Measurements from ENCODE around the gene CHRNE.

DNA sequence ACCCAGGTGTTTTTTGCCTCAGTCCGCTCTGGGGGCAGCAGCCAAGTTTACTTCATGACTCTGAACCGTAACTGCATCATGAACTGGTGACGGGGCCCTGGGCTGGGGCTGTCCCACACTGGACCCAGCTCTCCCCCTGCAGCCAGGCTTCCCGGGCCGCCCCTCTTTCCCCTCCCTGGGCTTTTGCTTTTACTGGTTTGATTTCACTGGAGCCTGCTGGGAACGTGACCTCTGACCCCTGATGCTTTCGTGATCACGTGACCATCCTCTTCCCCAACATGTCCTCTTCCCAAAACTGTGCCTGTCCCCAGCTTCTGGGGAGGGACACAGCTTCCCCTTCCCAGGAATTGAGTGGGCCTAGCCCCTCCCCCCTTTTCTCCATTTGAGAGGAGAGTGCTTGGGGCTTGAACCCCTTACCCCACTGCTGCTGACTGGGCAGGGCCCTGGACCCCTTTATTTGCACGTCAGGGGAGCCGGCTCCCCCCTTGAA, 5.7 kb downstream of the CHRNE start:
- TF ChIP-seq CTCF (IDR thresholded peaks at IDR 0.05) (no peak), POLR2A (IDR thresholded peaks at IDR 0.05) (no peak), POLR2AphosphoS5 (IDR thresholded peaks at IDR 0.05; ENCODE audit: insufficient read depth in 1 of 2, low read depth in 1 of 2) (no peak)
